Endothelial cell of umbilical vein (primary cell): ENCODE measurements around the gene KRT6A. TPM values are rescaled to one million over a fixed set of nuclear protein-coding genes. Genes with fewer than 3 reads are reported as not detected.

Experiments
- BruUV-seq: library from RNA; stranded (reverse); fragments of 400-500 nt; replicated peaks from 2 replicates; lab custom pipeline; 2021; lab: Mats Ljungman, UMichigan
- CTCF ChIA-PET: fragments of 300-600, 350-600 bp; sonication (Branson Sonifier 250); formaldehyde crosslinking; loops from one replicate; lab custom pipeline; 2021; ENCODE audit warnings: antibody characterized with exemption, inconsistent platforms; lab: Charles Lee
- POLR2A ChIA-PET: fragments of 300-600, 350-600 bp; sonication (Branson Sonifier 250); formaldehyde crosslinking; loops from one replicate; lab custom pipeline; 2021; ENCODE audit warnings: antibody characterized with exemption, inconsistent platforms; lab: Charles Lee
- DNase-seq: peaks from one replicate; pipeline ENCODE4 v3.0.0-alpha.2; 2011; ENCODE audit warnings: low read depth, low spot score
- FAIRE-seq: peaks from 2 replicates; lab custom pipeline; 2011; peaks lifted over from hg19 to GRCh38; lab: Jason Lieb, UNC
- H2AFZ ChIP-seq: 2 replicates; pipeline ENCODE4 v1.6.0; 2012; ENCODE audit warnings: low read depth, low read length, control low read depth, inconsistent platforms
- H3K27ac ChIP-seq: 2 replicates; pipeline ENCODE4 v1.5.1; 2011; ENCODE audit warnings: low read depth, mild to moderate bottlenecking, control low read depth, low read length, moderate library complexity; ENCODE audit not compliant: insufficient read depth
- H3K27me3 ChIP-seq, 2 experiments: 2 replicates each; pipeline versions ENCODE4 v1.6.0 to v1.6.1; 2011; ENCODE audit warnings: low read length in 2 of 2, mixed read lengths in 1 of 2; ENCODE audit not compliant: control insufficient read depth in 2 of 2, insufficient read depth in 2 of 2
- H3K36me3 ChIP-seq, 2 experiments: 2 replicates in 1 of 2; 3 replicates in 1 of 2; pipeline ENCODE4 v1.5.1; 2011; ENCODE audit warnings: low read length in 2 of 2, mild to moderate bottlenecking in 1 of 2, moderate library complexity in 1 of 2; ENCODE audit not compliant: control insufficient read depth in 2 of 2, insufficient read depth in 2 of 2; ENCODE audit errors: extremely low read depth in 1 of 2
- H3K4me1 ChIP-seq: 3 replicates; pipeline ENCODE4 v1.5.1; 2011; ENCODE audit warnings: mild to moderate bottlenecking, low read length; ENCODE audit not compliant: control insufficient read depth, insufficient read depth; ENCODE audit errors: extremely low read depth
- H3K4me2 ChIP-seq: 2 replicates; pipeline ENCODE4 v1.6.1; 2011; ENCODE audit warnings: low read length, control low read depth, mixed read lengths; ENCODE audit not compliant: insufficient read depth
- H3K4me3 ChIP-seq, 3 experiments: fragments of 200-600 bp in 1 of 3; sonication (generic), shearing (Covaris generic) in 1 of 3; replicated peaks in 1 of 3; 2 replicates each; pipeline ENCODE4 v1.5.1; 2011 to 2016; ENCODE audit warnings: control low read depth in 3 of 3, low read length in 3 of 3, mild to moderate bottlenecking in 2 of 3, inconsistent platforms in 1 of 3, low read depth in 1 of 3, moderate library complexity in 1 of 3; ENCODE audit not compliant: insufficient read depth in 1 of 3
- H3K79me2 ChIP-seq: 2 replicates; pipeline ENCODE4 v1.6.0; 2012; ENCODE audit warnings: low read length, inconsistent platforms; ENCODE audit not compliant: control insufficient read depth, insufficient read depth
- H3K9ac ChIP-seq: replicated peaks from 2 replicates; pipeline ENCODE3; 2011; ENCODE audit warnings: low read length, control low read depth; ENCODE audit not compliant: insufficient read depth; ENCODE audit errors: extremely low read depth
- H3K9me1 ChIP-seq: replicated peaks from 3 replicates; pipeline ENCODE4 v1.6.0; 2011; ENCODE audit warnings: mild to moderate bottlenecking, low read length; ENCODE audit not compliant: control insufficient read depth, insufficient read depth; ENCODE audit errors: extremely low read depth
- H3K9me3 ChIP-seq: replicated peaks from 2 replicates; pipeline ENCODE4 v1.5.1; 2012; ENCODE audit warnings: low read length, inconsistent platforms; ENCODE audit not compliant: control insufficient read depth, insufficient read depth
- H4K20me1 ChIP-seq: replicated peaks from 2 replicates; pipeline ENCODE3; 2011; ENCODE audit warnings: mild to moderate bottlenecking, low read length; ENCODE audit not compliant: control insufficient read depth, insufficient read depth; ENCODE audit errors: extremely low read depth
- EZH2 ChIP-seq: IDR thresholded peaks from 2 replicates; pipeline ENCODE4 v1.6.1; 2012; ENCODE audit warnings: borderline replicate concordance, low read depth, mild to moderate bottlenecking, moderate library complexity, low read length, inconsistent platforms; ENCODE audit not compliant: severe bottlenecking
- FOS ChIP-seq: IDR thresholded peaks from 2 replicates; pipeline ENCODE4 v1.6.1; 2011; ENCODE audit warnings: mild to moderate bottlenecking, low read length, moderate library complexity, borderline replicate concordance; ENCODE audit not compliant: insufficient read depth
- GATA2 ChIP-seq: IDR thresholded peaks from 2 replicates; pipeline ENCODE4 v1.7.0; 2011; ENCODE audit warnings: low read depth, mild to moderate bottlenecking, moderate library complexity, mixed read lengths, low read length; ENCODE audit not compliant: insufficient read length, insufficient read depth
- JUN ChIP-seq: IDR thresholded peaks from 2 replicates; pipeline ENCODE4 v1.6.1; 2011; ENCODE audit warnings: borderline replicate concordance, low read depth; ENCODE audit not compliant: insufficient read length, insufficient read depth
- MYC ChIP-seq: IDR thresholded peaks from one replicate; pipeline ENCODE4 v1.6.1; 2011; ENCODE audit warnings: mild to moderate bottlenecking, low read depth, low read length
- POLR2A ChIP-seq: IDR thresholded peaks from 2 replicates; pipeline ENCODE4 v1.6.1; 2012; ENCODE audit warnings: low read depth, mild to moderate bottlenecking, control low read depth, low read length
- POLR2AphosphoS5 ChIP-seq: IDR thresholded peaks from 2 replicates; pipeline ENCODE4 v1.6.1; 2012; ENCODE audit warnings: low read depth, mild to moderate bottlenecking, control low read depth, low read length, moderate library complexity; ENCODE audit not compliant: insufficient read depth
- dilution Hi-C: fragments of 300-500 bp; cut with MboI; formaldehyde crosslinking; loops from one replicate; pipeline ENCODE4 v1.15.0; 2019; ENCODE audit warnings: low sequenced_read_pairs; ENCODE audit not compliant: extremely low pct_ligation_motif_present
- intact Hi-C: fragments of 100-400 bp; cut with micrococcal nuclease; formaldehyde crosslinking; loops from one replicate; pipeline ENCODE4 v1.10.0; 2022
- polyA plus RNA-seq, 4 experiments: library from polyadenylated mRNA; depleted of rRNA in 3 of 4; stranded (reverse) in 3 of 4; unstranded in 1 of 4; fragments of >200 nt; gene quantifications; 2 replicates each; pipeline versions ENCODE4 v1.2.1 to v1.2.3, GENCODE V29; 2011 to 2012; ENCODE audit warnings: missing spikeins in 1 of 4
- total RNA-seq: library from RNA; stranded (reverse); gene quantifications from 2 replicates; pipeline ENCODE4 v1.2.3, GENCODE V29; 2021
- TF ChIP-seq, protein P1 (sequence below), 2 donors: IDR thresholded peaks; 1 replicate in 1 of 2; 2 replicates in 1 of 2; pipeline ENCODE4 v1.5.1; 2011; ENCODE audit warnings: low read length in 2 of 2, mild to moderate bottlenecking in 2 of 2, moderate library complexity in 2 of 2, control low read depth in 1 of 2, inconsistent platforms in 1 of 2, low read depth in 1 of 2; ENCODE audit not compliant: insufficient read depth in 1 of 2; ENCODE audit errors: extremely low read depth in 1 of 2
- TF ChIP-seq, protein P2 (sequence below): IDR thresholded peaks from 2 replicates; pipeline ENCODE4 v1.6.1; 2011; ENCODE audit not compliant: insufficient read depth, insufficient read length

KRT6A gene
- total and polyA plus RNA-seq, 2 donors (not counting 3 experiments of a cell fraction or from before 2014, with no cell fraction given) = 0.64 TPM; not detected in 1

DNA sequence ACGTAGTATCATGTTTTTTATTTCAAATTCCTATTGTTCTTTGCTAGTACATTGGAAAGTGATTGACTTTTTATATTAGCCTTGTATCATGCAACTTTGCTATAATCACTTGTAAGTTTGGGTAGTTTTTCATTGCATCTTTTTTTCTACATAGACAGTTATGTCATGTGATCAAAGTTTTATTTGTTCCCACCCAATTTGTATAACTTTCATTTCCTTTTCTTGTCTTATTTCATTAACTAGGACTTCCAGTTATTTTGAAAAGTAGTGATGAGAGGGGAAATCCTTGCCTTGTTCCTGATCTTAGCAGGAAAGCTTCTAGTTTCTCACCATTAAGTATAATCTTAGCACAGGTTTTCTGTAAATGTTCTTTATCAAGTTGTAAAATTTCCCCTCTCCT is 9.8 kb upstream of the KRT6A start:
- no peaks in the 10 kb centered on the region for H3K79me2 ChIP-seq
- BruUV-seq = no TSS peak
- TF ChIP-seq POLR2A (no peak), POLR2AphosphoS5 (no peak), MYC (no peak), JUN (no peak), GATA2 (no peak), FOS (no peak), EZH2 (no peak)
- TF ChIP-seq, protein P1, sequence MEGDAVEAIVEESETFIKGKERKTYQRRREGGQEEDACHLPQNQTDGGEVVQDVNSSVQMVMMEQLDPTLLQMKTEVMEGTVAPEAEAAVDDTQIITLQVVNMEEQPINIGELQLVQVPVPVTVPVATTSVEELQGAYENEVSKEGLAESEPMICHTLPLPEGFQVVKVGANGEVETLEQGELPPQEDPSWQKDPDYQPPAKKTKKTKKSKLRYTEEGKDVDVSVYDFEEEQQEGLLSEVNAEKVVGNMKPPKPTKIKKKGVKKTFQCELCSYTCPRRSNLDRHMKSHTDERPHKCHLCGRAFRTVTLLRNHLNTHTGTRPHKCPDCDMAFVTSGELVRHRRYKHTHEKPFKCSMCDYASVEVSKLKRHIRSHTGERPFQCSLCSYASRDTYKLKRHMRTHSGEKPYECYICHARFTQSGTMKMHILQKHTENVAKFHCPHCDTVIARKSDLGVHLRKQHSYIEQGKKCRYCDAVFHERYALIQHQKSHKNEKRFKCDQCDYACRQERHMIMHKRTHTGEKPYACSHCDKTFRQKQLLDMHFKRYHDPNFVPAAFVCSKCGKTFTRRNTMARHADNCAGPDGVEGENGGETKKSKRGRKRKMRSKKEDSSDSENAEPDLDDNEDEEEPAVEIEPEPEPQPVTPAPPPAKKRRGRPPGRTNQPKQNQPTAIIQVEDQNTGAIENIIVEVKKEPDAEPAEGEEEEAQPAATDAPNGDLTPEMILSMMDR (IDR thresholded peaks at IDR 0.05; ENCODE audit: extremely low read depth in 1 of 2, insufficient read depth in 1 of 2, low read depth in 1 of 2, low read length in 2 of 2) = no peak
- TF ChIP-seq, protein P2, sequence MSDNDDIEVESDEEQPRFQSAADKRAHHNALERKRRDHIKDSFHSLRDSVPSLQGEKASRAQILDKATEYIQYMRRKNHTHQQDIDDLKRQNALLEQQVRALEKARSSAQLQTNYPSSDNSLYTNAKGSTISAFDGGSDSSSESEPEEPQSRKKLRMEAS = no peak
- no peak overlapping the region for H2AFZ ChIP-seq
- CTCF ChIA-PET = interaction anchor here (1.6 kb wide), 1 partner anchor 24 kb away, joined by 3 read pairs; no protein-coding TSS in a partner anchor
- POLR2A ChIA-PET = no interaction called here
- no peak overlapping the region for H3K4me3 ChIP-seq
- no peak overlapping the region for H3K9ac ChIP-seq
- FAIRE-seq (no peak), DNase-seq (no peak)
- no peak overlapping the region for H3K4me2 ChIP-seq
- H3K27ac ChIP-seq = no peak overlapping the region
- no peaks in the 10 kb centered on the region for H3K4me1 ChIP-seq
- no peaks in the 10 kb centered on the region for H3K36me3 ChIP-seq
- no peaks in the 10 kb centered on the region for H4K20me1 ChIP-seq
- no peaks in the 10 kb centered on the region for H3K9me1 ChIP-seq
- dilution Hi-C loops (no loop called here), intact Hi-C loops (no loop called here)
- H3K27me3 ChIP-seq = peaks cover 5 to 33% of the 10 kb centered on the region in 2 experiments
- H3K9me3 ChIP-seq = no peaks in the 10 kb centered on the region
